GM18861 (cell line): ENCODE measurements around the gene TRMT61A.

Experiments used
- ATAC-seq: cut with Tn5 transposase; IDR thresholded peaks from one replicate; pipeline ENCODE4 v1.9.1; 2021; ENCODE audit not compliant: unreplicated experiment

TRMT61A gene

GRCh38 chr14:103545915-103546651 lies 17.1 kb downstream of the TRMT61A start:
- no peak for ATAC-seq

DNA sequence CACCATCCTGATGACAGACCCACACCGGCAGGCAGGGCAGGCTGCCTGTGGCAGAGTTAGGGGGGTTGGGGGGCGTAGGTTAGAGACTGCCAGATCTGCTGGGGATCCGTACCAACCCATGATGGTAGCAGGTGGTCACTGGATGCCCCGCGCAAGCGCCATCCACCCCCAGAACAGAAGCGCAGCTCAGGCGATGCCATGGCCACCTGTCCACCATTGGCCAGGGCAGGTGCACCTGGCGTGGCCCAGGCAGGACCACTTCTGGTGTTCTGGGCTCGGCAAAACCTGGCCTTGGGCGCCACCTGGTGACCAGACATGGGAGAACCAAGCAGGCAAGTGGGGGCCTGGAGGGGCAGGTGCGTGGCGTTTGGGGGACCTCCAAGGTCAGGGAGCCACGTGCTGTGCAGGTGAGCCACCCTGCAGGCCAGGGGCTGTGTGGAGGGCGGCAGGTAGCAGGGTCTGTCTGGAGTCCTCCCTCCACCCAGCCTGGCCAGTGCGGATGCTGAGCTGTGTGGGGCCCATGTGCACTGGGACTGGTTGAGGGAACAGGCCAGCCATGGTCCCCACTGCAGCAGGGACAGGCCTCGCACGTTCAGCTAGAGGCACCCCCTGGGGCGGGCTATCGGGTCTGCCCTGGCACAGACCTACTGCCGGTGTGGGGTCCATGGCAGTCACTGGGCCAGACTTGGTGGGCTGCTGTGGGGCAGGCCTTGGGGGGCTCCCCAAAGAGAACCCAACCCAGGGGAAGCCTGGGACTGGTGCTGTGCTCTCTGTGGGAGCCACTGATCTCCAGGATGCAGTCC lies 17.9 kb downstream of the TRMT61A start:
- no peak for ATAC-seq

- ATAC-seq, result no peak
These were observed 18.5 kb downstream of the TRMT61A start for GRCh38 chr14:103547455-103547940.

DNA sequence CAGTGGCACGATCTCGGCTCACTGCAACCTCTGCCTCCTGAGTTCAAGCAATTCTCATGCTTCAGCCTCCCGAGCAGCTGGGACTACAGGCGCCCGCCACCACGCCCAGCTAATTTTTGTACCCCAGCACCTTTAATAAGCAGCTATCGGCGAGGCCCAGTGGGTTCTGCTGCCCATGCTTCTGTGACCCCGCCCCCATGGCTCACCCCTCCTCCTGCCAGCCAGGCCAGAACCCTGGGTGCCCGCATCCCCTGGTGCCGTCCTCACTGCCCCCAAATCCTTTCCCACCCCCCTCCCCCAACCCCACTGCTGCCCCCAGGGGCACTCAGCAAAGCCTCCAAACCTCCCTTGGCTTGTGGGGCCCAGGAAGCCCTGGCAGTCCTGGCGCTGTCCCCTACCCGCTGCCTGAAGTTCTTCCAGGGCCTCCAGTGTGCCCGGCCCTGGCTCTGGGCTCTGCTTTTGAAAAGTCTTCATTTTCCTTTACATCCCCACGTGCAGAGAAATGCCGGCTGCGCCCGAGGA lies 19.0 kb downstream of the TRMT61A start:
- ATAC-seq, result no peak

GRCh38 chr14:103548463-103549351 lies 19.7 kb downstream of the TRMT61A start:
- ATAC-seq, result no peak

- no peak for ATAC-seq
These were observed 20.6 kb downstream of the TRMT61A start for GRCh38 chr14:103549361-103550311.

- ATAC-seq, result no peak
These were observed 21.7 kb downstream of the TRMT61A start for GRCh38 chr14:103550451-103551337.

DNA sequence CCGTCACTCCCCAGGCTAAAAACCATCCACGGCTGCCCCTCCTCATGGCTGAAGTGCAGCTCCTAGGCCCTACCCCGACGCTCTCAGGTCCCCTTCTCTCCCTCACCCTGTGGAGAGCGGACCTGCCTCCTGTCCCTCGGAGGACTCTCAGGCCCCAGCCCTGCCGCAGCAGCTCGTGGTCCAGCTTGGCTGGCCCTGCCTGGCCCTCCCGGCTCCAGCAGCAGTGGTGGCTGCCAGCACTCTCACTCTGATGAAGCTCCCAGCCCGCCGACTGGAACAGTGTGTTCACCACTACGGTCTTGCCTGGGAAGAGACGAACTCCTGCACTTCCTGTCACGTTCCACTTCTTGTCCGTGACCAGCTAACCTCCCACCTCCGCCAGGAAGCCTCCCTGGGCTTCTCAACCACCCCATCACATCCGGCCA lies 22.4 kb downstream of the TRMT61A start:
- ATAC-seq, result no peak

- ATAC-seq, result no peak
These were observed 23.2 kb downstream of the TRMT61A start for GRCh38 chr14:103552011-103552845.

DNA sequence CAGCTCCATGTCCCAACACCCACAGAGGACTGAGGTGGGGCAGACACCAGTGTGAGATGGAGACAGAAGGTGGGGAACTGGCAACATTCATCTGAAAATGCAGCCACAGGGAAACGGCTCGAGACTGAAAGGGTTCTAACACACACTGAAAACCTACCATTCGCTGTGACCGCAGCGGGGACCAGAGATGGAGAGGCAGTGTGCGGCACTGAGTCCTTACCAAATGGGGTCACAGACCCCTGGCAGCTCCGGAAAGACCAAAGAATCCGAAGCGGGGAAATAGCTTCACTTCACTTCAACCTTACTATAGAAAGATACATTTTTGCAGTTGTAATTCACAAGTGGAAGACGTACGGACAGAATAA lies 23.8 kb downstream of the TRMT61A start:
- ATAC-seq, result no peak

- no peak for ATAC-seq
These were observed 26.8 kb downstream of the TRMT61A start for GRCh38 chr14:103555559-103556337.

GRCh38 chr14:103556946-103557758 lies 28.2 kb downstream of the TRMT61A start:
- ATAC-seq, result no peak

- no peak for ATAC-seq
These were observed 29.3 kb downstream of the TRMT61A start for GRCh38 chr14:103558071-103558882.

DNA sequence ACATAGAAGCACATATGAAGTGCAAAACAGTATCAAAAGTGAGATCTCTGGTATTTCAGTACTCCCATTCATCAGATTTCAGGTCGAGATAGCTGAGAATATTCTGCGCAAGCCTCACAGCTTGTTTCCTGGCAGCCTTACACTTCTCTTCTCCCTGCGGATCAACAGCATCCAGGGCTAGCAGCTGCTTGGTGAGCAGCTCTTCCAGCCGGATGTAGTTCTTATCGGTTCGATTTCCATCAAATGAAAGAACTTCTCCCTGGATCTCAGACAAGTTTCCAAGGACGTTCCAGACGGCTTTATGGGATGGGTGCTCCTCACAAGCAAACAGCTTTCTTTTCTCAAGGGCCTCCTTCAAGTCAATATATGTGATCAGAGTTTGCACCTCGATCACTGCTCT lies 30.8 kb downstream of the TRMT61A start:
- no peak for ATAC-seq

DNA sequence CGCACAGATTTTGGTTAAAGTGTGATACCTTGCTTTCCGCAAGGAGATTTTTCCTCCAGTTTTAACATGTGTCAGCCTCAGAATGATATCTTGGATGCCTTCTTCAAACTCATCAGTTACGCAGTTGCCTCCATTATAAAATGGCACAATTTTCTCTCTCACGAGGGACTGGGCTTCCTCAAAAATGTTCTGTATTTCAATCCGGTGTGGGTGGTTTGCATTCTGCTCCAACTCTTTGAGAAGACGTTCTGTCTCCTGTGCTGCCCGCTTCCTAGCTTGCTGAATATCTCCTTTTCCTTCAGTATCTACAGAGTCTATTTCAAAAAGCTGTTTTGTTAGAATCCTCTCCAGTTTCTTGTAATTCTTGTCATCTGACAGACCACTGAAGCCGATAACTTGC lies 31.7 kb downstream of the TRMT61A start:
- ATAC-seq, result no peak
